DOHH2 (cell line): ENCODE data around the gene ST3GAL3.

ENCODE experiments used
- H3F3A ChIP-seq: fragments of 200-600 bp; sonication (generic), shearing (Covaris generic); 2 replicates; pipeline ENCODE4 v1.6.0; 2016; ENCODE audit warnings: antibody characterized with exemption, mild to moderate bottlenecking; ENCODE audit not compliant: control insufficient read depth, insufficient read depth
- H3K27ac ChIP-seq: fragments of 200-600 bp; sonication (generic); 2 replicates; pipeline ENCODE4 v1.5.1; 2014; ENCODE audit warnings: low read depth, mild to moderate bottlenecking, low read length, moderate library complexity
- H3K27me3 ChIP-seq: fragments of 200-600 bp; sonication (generic); 2 replicates; pipeline ENCODE4 v1.6.1; 2014; ENCODE audit warnings: mild to moderate bottlenecking, low read length, mixed read lengths; ENCODE audit not compliant: control insufficient read depth
- H3K36me3 ChIP-seq: fragments of 200-600 bp; sonication (generic); 2 replicates; pipeline ENCODE4 v1.6.1; 2014; ENCODE audit warnings: mild to moderate bottlenecking, low read length, moderate library complexity, mixed read lengths; ENCODE audit not compliant: control insufficient read depth
- H3K4me1 ChIP-seq: fragments of 200-600 bp; sonication (generic); 2 replicates; pipeline ENCODE4 v1.6.1; 2014; ENCODE audit warnings: mild to moderate bottlenecking, low read length, mixed read lengths; ENCODE audit not compliant: control insufficient read depth
- H3K4me2 ChIP-seq: fragments of 200-600 bp; sonication (generic); 2 replicates; pipeline ENCODE4 v1.6.0; 2014; ENCODE audit warnings: mild to moderate bottlenecking, low read length, moderate library complexity
- H3K4me3 ChIP-seq: fragments of 200-600 bp; sonication (generic); 2 replicates; pipeline ENCODE4 v1.5.1; 2014; ENCODE audit warnings: mild to moderate bottlenecking, low read length, mixed read lengths
- H3K79me2 ChIP-seq: fragments of 200-600 bp; sonication (generic); 2 replicates; pipeline ENCODE4 v1.6.1; 2014; ENCODE audit warnings: mild to moderate bottlenecking, low read length, mixed read lengths; ENCODE audit not compliant: control insufficient read depth
- H3K9me2 ChIP-seq: fragments of 200-600 bp; sonication (generic); replicated peaks from 2 replicates; pipeline ENCODE4 v1.6.1; 2014; ENCODE audit warnings: mild to moderate bottlenecking, low read length, mixed read lengths; ENCODE audit not compliant: control insufficient read depth
- H3K9me3 ChIP-seq: fragments of 200-600 bp; sonication (generic); 2 replicates; pipeline ENCODE4 v1.6.1; 2014; ENCODE audit warnings: antibody characterized with exemption, low read length, mixed read lengths; ENCODE audit not compliant: control insufficient read depth, insufficient read depth
- H4K20me1 ChIP-seq: fragments of 200-600 bp; sonication (generic); 2 replicates; pipeline ENCODE4 v1.6.0; 2014; ENCODE audit warnings: low read depth, mild to moderate bottlenecking, antibody characterized with exemption, low read length, moderate library complexity; ENCODE audit not compliant: control insufficient read depth, insufficient read depth
- EZH2phosphoT487 ChIP-seq: fragments of 200-600 bp; sonication (generic); IDR thresholded peaks from 2 replicates; pipeline ENCODE4 v1.6.1; 2017; ENCODE audit warnings: borderline replicate concordance, mild to moderate bottlenecking, antibody characterized with exemption, low read length, moderate library complexity, mixed read lengths
- TF ChIP-seq, protein P1 (sequence below): fragments of 200-600 bp; sonication (generic); IDR thresholded peaks from one replicate; pipeline ENCODE4 v1.5.1; 2014; ENCODE audit warnings: antibody characterized with exemption, mild to moderate bottlenecking, low read depth, low read length; ENCODE audit not compliant: poor library complexity, severe bottlenecking

The ST3GAL3 gene

DNA sequence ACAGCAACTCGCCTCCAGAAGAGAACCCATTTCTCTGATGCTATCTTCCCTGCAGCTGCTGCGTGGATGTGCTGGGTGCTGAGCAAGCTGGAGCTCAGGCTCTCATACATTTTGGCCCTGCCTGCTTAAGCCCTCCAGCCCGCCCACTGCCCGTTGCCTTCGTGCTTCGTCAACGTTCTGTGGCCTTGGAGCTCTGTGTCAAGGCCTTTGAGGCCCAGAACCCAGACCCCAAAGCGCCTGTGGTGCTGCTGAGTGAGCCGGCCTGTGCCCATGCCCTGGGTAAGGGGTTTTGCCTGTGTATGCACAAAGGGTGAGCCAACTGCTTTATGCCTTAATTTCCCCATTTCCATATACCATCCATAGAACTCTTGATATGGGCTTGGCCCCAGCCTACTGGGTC is 263.6 kb downstream of the ST3GAL3 start:
- H3K9me2 ChIP-seq, result no peaks in the 10 kb centered on the region
- H3K27me3 ChIP-seq, result no peaks in the 10 kb centered on the region
- TF ChIP-seq, protein P1, sequence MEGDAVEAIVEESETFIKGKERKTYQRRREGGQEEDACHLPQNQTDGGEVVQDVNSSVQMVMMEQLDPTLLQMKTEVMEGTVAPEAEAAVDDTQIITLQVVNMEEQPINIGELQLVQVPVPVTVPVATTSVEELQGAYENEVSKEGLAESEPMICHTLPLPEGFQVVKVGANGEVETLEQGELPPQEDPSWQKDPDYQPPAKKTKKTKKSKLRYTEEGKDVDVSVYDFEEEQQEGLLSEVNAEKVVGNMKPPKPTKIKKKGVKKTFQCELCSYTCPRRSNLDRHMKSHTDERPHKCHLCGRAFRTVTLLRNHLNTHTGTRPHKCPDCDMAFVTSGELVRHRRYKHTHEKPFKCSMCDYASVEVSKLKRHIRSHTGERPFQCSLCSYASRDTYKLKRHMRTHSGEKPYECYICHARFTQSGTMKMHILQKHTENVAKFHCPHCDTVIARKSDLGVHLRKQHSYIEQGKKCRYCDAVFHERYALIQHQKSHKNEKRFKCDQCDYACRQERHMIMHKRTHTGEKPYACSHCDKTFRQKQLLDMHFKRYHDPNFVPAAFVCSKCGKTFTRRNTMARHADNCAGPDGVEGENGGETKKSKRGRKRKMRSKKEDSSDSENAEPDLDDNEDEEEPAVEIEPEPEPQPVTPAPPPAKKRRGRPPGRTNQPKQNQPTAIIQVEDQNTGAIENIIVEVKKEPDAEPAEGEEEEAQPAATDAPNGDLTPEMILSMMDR, result no peak
- TF ChIP-seq EZH2phosphoT487, result no peak
- peaks cover 12% of the 10 kb centered on the region; the same call in 1 of the 2 replicates for H3F3A ChIP-seq
- H3K9me3 ChIP-seq, result no peaks in the 10 kb centered on the region
- peaks cover 28% of the 10 kb centered on the region for H3K4me1 ChIP-seq
- H3K4me2 ChIP-seq, result peak overlapping the region; percentile 89
- H3K4me3 ChIP-seq, result peak overlapping the region; percentile 95
- H3K36me3 ChIP-seq, result peaks cover 45% of the 10 kb centered on the region
- peaks cover 33% of the 10 kb centered on the region for H3K79me2 ChIP-seq
- peaks cover 3% of the 10 kb centered on the region; the same call in 1 of the 2 replicates for H4K20me1 ChIP-seq
- H3K27ac ChIP-seq, result no peak overlapping the region

GRCh38 chr1:43971336-43971980 is 264.1 kb downstream of the ST3GAL3 start:
- Histone ChIP-seq H3K9me3 (no peaks in the 10 kb centered on the region), H3K4me1 (peaks cover 33% of the 10 kb centered on the region), H3K27me3 (no peaks in the 10 kb centered on the region), H3K9me2 (no peaks in the 10 kb centered on the region), H3K4me3 (peak overlapping the region; percentile 95), H3K27ac (no peak overlapping the region), H3K79me2 (peaks cover 38% of the 10 kb centered on the region), H3K36me3 (peaks cover 50% of the 10 kb centered on the region), H3F3A (peaks cover 12% of the 10 kb centered on the region; the same call in 1 of the 2 replicates), H4K20me1 (peaks cover 8% of the 10 kb centered on the region; the same call in 1 of the 2 replicates), H3K4me2 (peak overlapping the region; percentile 89)
- TF ChIP-seq EZH2phosphoT487, result no peak

GRCh38 chr1:43973981-43974442 is 266.7 kb downstream of the ST3GAL3 start:
- H3K36me3 ChIP-seq, result peaks cover 71% of the 10 kb centered on the region

More at GRCh38 chr1:43973981-43974442, 266.7 kb downstream of the ST3GAL3 start:
- H3K4me2 ChIP-seq, result peak overlapping the region; percentile 78
- no peak for TF ChIP-seq EZH2phosphoT487
- TF ChIP-seq, protein P1, result no peak
- peaks cover 20% of the 10 kb centered on the region for H3F3A ChIP-seq
- H3K4me3 ChIP-seq, result peak overlapping the region; percentile 86
- no peaks in the 10 kb centered on the region for H3K9me2 ChIP-seq
- H3K9me3 ChIP-seq, result no peaks in the 10 kb centered on the region
- H3K27me3 ChIP-seq, result no peaks in the 10 kb centered on the region
- H3K79me2 ChIP-seq, result peaks cover 58% of the 10 kb centered on the region
- H3K4me1 ChIP-seq, result peaks cover 57% of the 10 kb centered on the region
- peak overlapping the region; percentile 65 for H3K27ac ChIP-seq
- peaks cover 10% of the 10 kb centered on the region; the same call in 1 of the 2 replicates for H4K20me1 ChIP-seq
